HCT116 (cell line): ENCODE data around the gene SMIM35. TPM values are rescaled to one million over a fixed set of nuclear protein-coding genes. Genes with fewer than 3 reads are reported as not detected.

Experiments
- ATAC-seq: fragments of 200-7000 bp; cut with Tn5 transposase; 2 replicates; pipeline ENCODE4 v1.9.1; 2020; ENCODE audit warnings: mild to moderate bottlenecking, moderate library complexity
- BruUV-seq: library from RNA; stranded (reverse); fragments of 400-500 nt; replicated peaks from 2 replicates; lab custom pipeline; 2021; lab: Mats Ljungman, UMichigan
- CTCF ChIA-PET: fragments of 300-600 bp; sonication (Branson Sonifier 250); formaldehyde crosslinking; loops from one replicate; lab custom pipeline; 2021; ENCODE audit warnings: antibody characterized with exemption; lab: Charles Lee
- POLR2A ChIA-PET: fragments of 300-600, 350-600 bp; sonication (Branson Sonifier 250); formaldehyde crosslinking; loops from one replicate; lab custom pipeline; 2021; ENCODE audit warnings: antibody characterized with exemption; lab: Charles Lee
- RAD21 ChIA-PET, 2 experiments: fragments of 300-600 bp; sonication (Branson Sonifier 250); formaldehyde crosslinking; loops; one replicate each; lab custom pipeline; 2023; ENCODE audit warnings: low total read pairs in 2 of 2; ENCODE audit not compliant: uncharacterized antibody in 2 of 2, unreplicated experiment in 2 of 2, low non-redundant PET in 1 of 2; lab: Charles Lee
- DNase-seq: peaks from one replicate; pipeline ENCODE4 v3.0.0-alpha.2; 2010; ENCODE audit warnings: low read depth, low spot score
- H2AFZ ChIP-seq: fragments of 200-600 bp; shearing (Covaris generic), sonication (generic); 2 replicates; pipeline ENCODE4 v1.6.1; 2017; ENCODE audit warnings: low read depth, mixed run types, mixed read lengths, antibody characterized with exemption, low read length; ENCODE audit not compliant: poor library complexity, severe bottlenecking
- H3K27ac ChIP-seq: 2 replicates; pipeline ENCODE4 v1.5.1; 2012; ENCODE audit warnings: low read depth, low read length
- H3K27me3 ChIP-seq: fragments of 200-600 bp; sonication (generic); 2 replicates; pipeline ENCODE4 v1.6.1; 2016; ENCODE audit warnings: mixed run types, low read length, mixed read lengths; ENCODE audit not compliant: insufficient read depth
- H3K36me3 ChIP-seq, 2 experiments: fragments of 200-500 bp in 1 of 2; fragments of 200-600 bp in 1 of 2; sonication (Bioruptor generic) in 1 of 2; sonication (generic) in 1 of 2; 2 replicates each; pipeline versions ENCODE4 v1.5.1 to v1.6.1; 2014 to 2016; ENCODE audit warnings: low read length in 2 of 2, inconsistent platforms in 1 of 2, mixed read lengths in 1 of 2, mixed run types in 1 of 2; ENCODE audit not compliant: insufficient read depth in 2 of 2, control insufficient read depth in 1 of 2
- H3K4me1 ChIP-seq, 2 experiments: fragments of 200-600 bp in 1 of 2; sonication (generic) in 1 of 2; 2 replicates each; pipeline versions ENCODE4 v1.5.1 to v1.6.1; 2012 to 2017; ENCODE audit warnings: low read length in 2 of 2, inconsistent platforms in 1 of 2, mild to moderate bottlenecking in 1 of 2, mixed read lengths in 1 of 2, mixed run types in 1 of 2, moderate library complexity in 1 of 2; ENCODE audit not compliant: insufficient read depth in 2 of 2, control insufficient read depth in 1 of 2
- H3K4me2 ChIP-seq: fragments of 200-600 bp; sonication (generic); 2 replicates; pipeline ENCODE4 v1.6.1; 2017; ENCODE audit warnings: mixed run types, low read length, mixed read lengths
- H3K4me3 ChIP-seq, 2 experiments: fragments of 200-600 bp in 1 of 2; sonication (generic) in 1 of 2; replicated peaks in 1 of 2; 2 replicates each; pipeline ENCODE4 v1.5.1; 2011 to 2016; ENCODE audit warnings: low read length in 2 of 2, control low read depth in 1 of 2, low read depth in 1 of 2, mild to moderate bottlenecking in 1 of 2, mixed read lengths in 1 of 2, mixed run types in 1 of 2
- H3K79me2 ChIP-seq: fragments of 200-600 bp; sonication (generic); 2 replicates; pipeline ENCODE4 v1.6.1; 2017; ENCODE audit warnings: mild to moderate bottlenecking, mixed run types, low read length, moderate library complexity, mixed read lengths; ENCODE audit not compliant: insufficient read depth
- H3K9ac ChIP-seq: fragments of 200-600 bp; sonication (generic); 2 replicates; pipeline ENCODE4 v1.6.1; 2016; ENCODE audit warnings: low read length, mixed read lengths
- H3K9me2 ChIP-seq: fragments of 200-600 bp; sonication (generic), shearing (Covaris generic); 2 replicates; pipeline ENCODE4 v1.6.1; 2017; ENCODE audit warnings: mixed run types, mild to moderate bottlenecking, moderate library complexity; ENCODE audit not compliant: insufficient read depth
- H3K9me3 ChIP-seq, 2 experiments: fragments of 200-500 bp in 1 of 2; fragments of 200-600 bp in 1 of 2; sonication (Bioruptor generic) in 1 of 2; sonication (generic) in 1 of 2; 2 replicates each; pipeline ENCODE4 v1.6.1; 2014 to 2017; ENCODE audit warnings: low read length in 2 of 2, mixed read lengths in 2 of 2, inconsistent platforms in 1 of 2, low read depth in 1 of 2, mild to moderate bottlenecking in 1 of 2, mixed run types in 1 of 2, moderate library complexity in 1 of 2; ENCODE audit not compliant: control insufficient read depth in 1 of 2, insufficient read depth in 1 of 2
- H4K20me1 ChIP-seq: fragments of 200-600 bp; sonication (generic), shearing (Covaris generic); 2 replicates; pipeline ENCODE4 v1.6.1; 2017; ENCODE audit warnings: mixed run types, mild to moderate bottlenecking, moderate library complexity; ENCODE audit not compliant: insufficient read depth
- ATF3 ChIP-seq: IDR thresholded peaks from 2 replicates; pipeline ENCODE4 v1.6.1; 2012
- CTCF ChIP-seq, 3 experiments: fragments of 200-600 bp in 1 of 3; sonication (generic) in 1 of 3; IDR thresholded peaks in 2 of 3; conservative IDR thresholded peaks in 1 of 3; 2 replicates each; pipeline ENCODE4 v1.5.1; 2012 to 2017; ENCODE audit warnings: low read depth in 2 of 3, low read length in 2 of 3, antibody characterized with exemption in 1 of 3, borderline replicate concordance in 1 of 3, control low read depth in 1 of 3, mild to moderate bottlenecking in 1 of 3, mixed read lengths in 1 of 3, mixed run types in 1 of 3, moderate library complexity in 1 of 3; ENCODE audit not compliant: insufficient read depth in 1 of 3
- EGR1 ChIP-seq: IDR thresholded peaks from 2 replicates; pipeline ENCODE4 v1.6.1; 2012; ENCODE audit warnings: low read depth
- ELF1 ChIP-seq: IDR thresholded peaks from 2 replicates; pipeline ENCODE4 v1.6.1; 2012; ENCODE audit warnings: low read depth, borderline replicate concordance
- EZH2 ChIP-seq: fragments of 200-600 bp; sonication (generic); IDR thresholded peaks from 2 replicates; pipeline ENCODE4 v1.6.1; 2017; ENCODE audit warnings: antibody characterized with exemption, mixed run types
- FOSL1 ChIP-seq: IDR thresholded peaks from 2 replicates; pipeline ENCODE4 v1.6.1; 2012; ENCODE audit warnings: low read depth
- POLR2A ChIP-seq: IDR thresholded peaks from 2 replicates; pipeline ENCODE4 v1.7.0; 2011; ENCODE audit warnings: borderline replicate concordance; ENCODE audit not compliant: insufficient read depth, insufficient read length; ENCODE audit errors: extremely low read depth
- POLR2AphosphoS5 ChIP-seq: IDR thresholded peaks from 2 replicates; pipeline ENCODE4 v1.6.1; 2011; ENCODE audit warnings: mild to moderate bottlenecking, low read depth, low read length, moderate library complexity
- RAD21 ChIP-seq: IDR thresholded peaks from 2 replicates; pipeline ENCODE4 v1.6.1; 2012; ENCODE audit warnings: low read depth, mild to moderate bottlenecking
- REST ChIP-seq: IDR thresholded peaks from 2 replicates; pipeline ENCODE4 v1.6.1; 2012; ENCODE audit warnings: low read depth
- SRF ChIP-seq: IDR thresholded peaks from 2 replicates; pipeline ENCODE4 v1.6.1; 2012; ENCODE audit warnings: low read depth
- ZBTB33 ChIP-seq: IDR thresholded peaks from 2 replicates; pipeline ENCODE4 v1.6.1; 2011; ENCODE audit warnings: mild to moderate bottlenecking, low read length, moderate library complexity; ENCODE audit not compliant: insufficient replicate concordance; ENCODE audit errors: extremely low read depth
- ZFX ChIP-seq: fragments of 450-650 bp; IDR thresholded peaks from 2 replicates; pipeline ENCODE4 v1.6.1; 2017
- ZNF274 ChIP-seq: fragments of 200-500 bp; sonication (Bioruptor generic); IDR thresholded peaks from 2 replicates; pipeline ENCODE4 v1.6.1; 2014; ENCODE audit warnings: mild to moderate bottlenecking, low read depth, low read length, inconsistent platforms
- intact Hi-C: fragments of 100-400 bp; cut with micrococcal nuclease; formaldehyde crosslinking; loops from 2 replicates; pipeline ENCODE4 v1.10.0; 2022
- total RNA-seq: library from RNA; stranded (reverse); gene quantifications from one replicate; pipeline ENCODE4 v1.2.1, GENCODE V29; 2021; ENCODE audit not compliant: unreplicated experiment

The SMIM35 gene
- total RNA-seq, 1 experiment from 2014 or later, result not detected

GRCh38 chr11:118004543-118005223 is 82.1 kb downstream of the SMIM35 start (continued):
- TF ChIP-seq ZBTB33, result no peak

- DNase-seq (no peak), ATAC-seq (no peak)
- no peak overlapping the region for H3K9ac ChIP-seq
- TF ChIP-seq REST (no peak), FOSL1 (no peak), SRF (no peak), CTCF (IDR thresholded peaks at IDR 0.05 in 2 of 3, conservative IDR thresholded peaks at IDR 0.05 in 1 of 3; ENCODE audit: borderline replicate concordance in 1 of 3, insufficient read depth in 1 of 3, low read depth in 2 of 3, low read length in 2 of 3) (no peak), ELF1 (no peak), EGR1 (no peak), EZH2 (no peak), ATF3 (no peak), ZFX (no peak), RAD21 (no peak), ZNF274 (no peak), POLR2AphosphoS5 (no peak), POLR2A (no peak)
- ChIA-PET RAD21 (no interaction called here), CTCF (no interaction called here), POLR2A (no interaction called here)
- no peak overlapping the region for H3K4me3 ChIP-seq
- no peak overlapping the region for H2AFZ ChIP-seq
- H3K4me2 ChIP-seq, result no peak overlapping the region
- H3K79me2 ChIP-seq, result no peaks in the 10 kb centered on the region
- H3K9me3 ChIP-seq, result no peaks in the 10 kb centered on the region
- H3K27ac ChIP-seq, result no peak overlapping the region
- no peaks in the 10 kb centered on the region for H3K27me3 ChIP-seq
- H3K4me1 ChIP-seq, result no peaks in the 10 kb centered on the region
- no peaks in the 10 kb centered on the region for H3K36me3 ChIP-seq
- no peaks in the 10 kb centered on the region for H4K20me1 ChIP-seq
- intact Hi-C loops, result no loop called here
- H3K9me2 ChIP-seq, result no peaks in the 10 kb centered on the region
- no TSS peak for BruUV-seq
Measured at GRCh38 chr11:118003456-118003855, 83.3 kb downstream of the SMIM35 start.
